HL-60 (cell line): ENCODE data around the gene TNFSF4.

ENCODE experiments used
- CTCF ChIP-seq: IDR thresholded peaks from one replicate; pipeline ENCODE4 v1.5.1; 2011; ENCODE audit warnings: low read length, control low read depth, inconsistent platforms; ENCODE audit not compliant: insufficient read depth
- SPI1 ChIP-seq: IDR thresholded peaks from 2 replicates; pipeline ENCODE4 v1.6.1; 2012; ENCODE audit warnings: low read depth, mild to moderate bottlenecking, borderline replicate concordance

- TF ChIP-seq CTCF, result no peak
- TF ChIP-seq SPI1, result no peak
These were observed 73.1 kb downstream of the TNFSF4 start for GRCh38 chr1:173134029-173134428.
